ENCODE results near the gene MKRN1.
A peak's percentile ranks its signal among the peaks of the same experiment; 100 is the strongest.

MKRN1 gene, protein sequence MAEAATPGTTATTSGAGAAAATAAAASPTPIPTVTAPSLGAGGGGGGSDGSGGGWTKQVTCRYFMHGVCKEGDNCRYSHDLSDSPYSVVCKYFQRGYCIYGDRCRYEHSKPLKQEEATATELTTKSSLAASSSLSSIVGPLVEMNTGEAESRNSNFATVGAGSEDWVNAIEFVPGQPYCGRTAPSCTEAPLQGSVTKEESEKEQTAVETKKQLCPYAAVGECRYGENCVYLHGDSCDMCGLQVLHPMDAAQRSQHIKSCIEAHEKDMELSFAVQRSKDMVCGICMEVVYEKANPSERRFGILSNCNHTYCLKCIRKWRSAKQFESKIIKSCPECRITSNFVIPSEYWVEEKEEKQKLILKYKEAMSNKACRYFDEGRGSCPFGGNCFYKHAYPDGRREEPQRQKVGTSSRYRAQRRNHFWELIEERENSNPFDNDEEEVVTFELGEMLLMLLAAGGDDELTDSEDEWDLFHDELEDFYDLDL

DNA sequence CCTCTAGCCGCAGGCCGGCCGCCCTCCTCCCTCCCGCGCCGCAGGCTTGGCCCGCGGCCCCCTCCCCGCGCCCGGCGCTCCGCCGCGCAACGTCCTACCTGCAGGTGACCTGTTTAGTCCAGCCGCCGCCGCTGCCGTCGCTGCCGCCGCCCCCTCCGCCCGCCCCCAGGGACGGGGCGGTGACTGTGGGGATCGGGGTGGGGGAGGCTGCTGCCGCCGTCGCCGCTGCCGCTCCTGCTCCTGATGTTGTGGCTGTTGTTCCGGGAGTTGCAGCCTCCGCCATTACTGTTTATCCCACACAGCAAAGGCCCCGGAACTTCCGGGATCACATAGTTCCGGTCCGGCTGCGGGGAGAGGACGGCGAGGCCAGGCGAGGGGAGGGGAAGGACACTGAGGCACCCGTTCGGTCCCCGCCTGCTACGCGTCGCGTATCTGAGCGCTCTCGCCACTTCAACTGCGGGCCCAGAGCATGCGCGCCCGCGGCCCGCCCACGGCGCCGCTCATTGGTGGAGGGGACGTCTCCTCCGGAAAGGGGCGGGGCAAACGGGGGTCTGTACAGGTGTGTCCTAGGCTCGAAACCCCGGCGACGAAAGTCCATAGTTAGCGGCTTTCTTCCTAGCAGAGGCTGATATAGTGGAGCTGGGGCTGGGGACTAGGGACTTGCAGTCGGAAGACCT, at the start of gene MKRN1:
Gene MKRN1, minus strand, starts transcription at position 444 of the 677 bp plus-strand sequence. Its CDS starts 161 bp downstream, at position 283.
- no peaks in the 10 kb centered on the region for H3K27me3 ChIP-seq (ENCODE audit: control insufficient read depth in 1 of 2, insufficient read depth in 2 of 2, low read length in 2 of 2)
- peak within 1 kb of the TSS; percentile 66 for H3K27ac ChIP-seq (ENCODE audit: low read length)
- H3K9me3 ChIP-seq (ENCODE audit: control insufficient read depth in 2 of 2, low read length in 2 of 2), result no peaks in the 10 kb centered on the region
- H3K36me3 ChIP-seq (ENCODE audit: control insufficient read depth in 2 of 2, insufficient read depth in 2 of 2, low read length in 2 of 2), result no peaks in the 10 kb centered on the region
- peak within 1 kb of the TSS; percentile 73 to 79 for H3K9ac ChIP-seq (ENCODE audit: low read length in 2 of 2)
- peaks cover 6% of the 10 kb centered on the region for H3K4me1 ChIP-seq (ENCODE audit: control insufficient read depth, insufficient read depth, low read length)
- peak within 1 kb of the TSS; percentile 85 to 90 for H3K4me3 ChIP-seq (ENCODE audit: low read length in 2 of 2)

DNA sequence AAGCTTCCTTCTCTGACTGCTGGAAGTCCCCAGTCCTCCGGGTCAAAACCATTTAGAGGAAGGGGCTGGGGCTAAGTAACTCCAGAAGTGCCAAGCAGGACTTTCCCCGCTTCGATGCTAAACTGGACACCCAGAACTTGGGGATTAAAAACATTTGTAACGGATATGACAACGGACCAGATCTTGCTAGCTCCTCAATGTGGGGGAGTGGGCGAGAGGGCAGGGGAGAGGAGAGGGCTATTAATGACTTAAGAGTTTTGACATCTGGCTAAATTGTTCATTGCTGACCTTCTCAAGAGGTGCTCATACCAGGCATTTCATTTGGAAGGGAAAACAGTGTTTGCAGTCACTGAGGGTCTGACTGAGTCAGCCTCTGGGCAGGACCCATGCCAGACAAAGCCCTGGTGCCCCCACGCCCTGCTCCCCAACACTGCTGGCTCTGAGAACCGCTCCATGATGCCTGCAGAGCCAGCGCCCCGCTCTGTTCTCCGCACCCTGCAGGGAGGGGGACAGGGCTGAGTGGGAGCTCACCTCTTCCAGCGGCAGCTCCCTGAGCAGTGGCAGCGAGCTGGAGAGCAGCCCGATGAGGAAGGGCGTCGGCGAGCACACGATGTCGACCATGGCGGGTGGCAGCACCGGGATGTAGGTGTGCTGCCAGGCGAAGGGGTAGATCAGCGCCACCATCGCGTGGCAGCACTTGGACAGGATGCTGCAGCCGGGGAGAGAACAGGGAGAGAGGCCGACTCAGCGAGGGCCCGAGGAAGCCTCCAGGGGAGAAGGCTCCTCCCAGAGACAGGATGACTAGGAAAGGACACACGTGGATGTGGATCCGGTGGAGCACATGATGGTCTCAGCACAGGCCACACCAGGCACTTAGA, 47.7 kb upstream of the MKRN1 start:
- Histone ChIP-seq H3K27me3 (ENCODE audit: control insufficient read depth in 1 of 2, insufficient read depth in 2 of 2, low read length in 2 of 2) (no peaks in the 10 kb centered on the region), H3K36me3 (ENCODE audit: control insufficient read depth in 2 of 2, insufficient read depth in 2 of 2, low read length in 2 of 2) (peaks cover 9 to 10% of the 10 kb centered on the region in 2 donors), H3K27ac (ENCODE audit: low read length) (no peak overlapping the region)

DNA sequence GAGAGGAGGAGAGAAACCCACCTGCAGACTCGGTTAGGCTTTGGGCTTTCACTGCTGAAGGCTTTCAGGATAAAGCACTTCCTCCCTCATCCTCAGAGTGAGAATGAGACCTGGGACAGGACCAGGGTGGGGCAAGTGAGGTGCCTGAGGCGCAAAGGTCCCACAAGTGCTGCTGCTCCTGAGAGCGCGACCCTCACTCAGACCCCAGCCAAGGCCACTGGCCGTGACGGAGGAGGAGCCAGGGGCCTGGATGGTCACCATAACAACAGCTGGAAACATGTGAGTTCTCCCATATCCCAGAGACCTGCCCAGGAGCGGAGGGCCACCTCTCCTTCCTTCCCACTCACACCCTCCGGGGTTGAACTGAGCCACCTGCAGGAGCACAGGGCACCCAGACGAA, 46.9 kb upstream of the MKRN1 start:
- H3K4me3 ChIP-seq (ENCODE audit: low read length in 2 of 2), result no peak overlapping the region
- H3K36me3 ChIP-seq (ENCODE audit: control insufficient read depth in 2 of 2, insufficient read depth in 2 of 2, low read length in 2 of 2), result peaks cover 10 to 13% of the 10 kb centered on the region in 2 donors
- H3K27ac ChIP-seq (ENCODE audit: low read length), result no peak overlapping the region
- H3K9ac ChIP-seq (ENCODE audit: low read length in 2 of 2), result no peak overlapping the region
- H3K9me3 ChIP-seq (ENCODE audit: control insufficient read depth in 2 of 2, low read length in 2 of 2), result no peaks in the 10 kb centered on the region
- no peaks in the 10 kb centered on the region for H3K4me1 ChIP-seq (ENCODE audit: control insufficient read depth, insufficient read depth, low read length)
- H3K27me3 ChIP-seq (ENCODE audit: control insufficient read depth in 1 of 2, insufficient read depth in 2 of 2, low read length in 2 of 2), result no peaks in the 10 kb centered on the region

More for the DNA sequence above, 47.7 kb upstream of the MKRN1 start:
- Histone ChIP-seq H3K4me3 (ENCODE audit: low read length in 2 of 2) (no peak overlapping the region), H3K4me1 (ENCODE audit: control insufficient read depth, insufficient read depth, low read length) (no peaks in the 10 kb centered on the region), H3K9me3 (ENCODE audit: control insufficient read depth in 2 of 2, low read length in 2 of 2) (no peaks in the 10 kb centered on the region), H3K9ac (ENCODE audit: low read length in 2 of 2) (no peak overlapping the region)

DNA sequence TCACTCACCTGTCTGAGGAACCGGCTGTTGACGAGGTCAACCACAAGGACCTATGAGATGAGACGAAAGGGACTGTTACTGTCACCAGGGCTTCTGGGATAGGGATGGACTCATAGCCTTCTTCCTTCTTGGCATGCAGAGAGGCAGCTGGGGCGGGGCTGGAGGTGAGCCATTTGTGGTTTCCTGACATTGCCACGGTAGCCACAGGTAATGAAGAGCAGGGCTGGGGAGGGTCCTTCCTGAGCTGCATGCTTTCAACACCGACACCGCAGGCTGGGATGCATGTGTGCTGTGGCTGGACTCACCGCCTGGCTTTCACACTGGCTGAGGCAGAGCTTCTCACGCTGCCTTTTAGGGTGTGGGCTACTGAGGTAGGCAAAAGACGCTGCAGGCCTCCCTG, 46.4 kb upstream of the MKRN1 start:
- peaks cover 10 to 13% of the 10 kb centered on the region in 2 donors for H3K36me3 ChIP-seq (ENCODE audit: control insufficient read depth in 2 of 2, insufficient read depth in 2 of 2, low read length in 2 of 2)
- H3K9ac ChIP-seq (ENCODE audit: low read length in 2 of 2), result no peak overlapping the region
- H3K4me3 ChIP-seq (ENCODE audit: low read length in 2 of 2), result no peak overlapping the region
- H3K4me1 ChIP-seq (ENCODE audit: control insufficient read depth, insufficient read depth, low read length), result no peaks in the 10 kb centered on the region
- H3K27me3 ChIP-seq (ENCODE audit: control insufficient read depth in 1 of 2, insufficient read depth in 2 of 2, low read length in 2 of 2), result no peaks in the 10 kb centered on the region
- H3K27ac ChIP-seq (ENCODE audit: low read length), result no peak overlapping the region
- no peaks in the 10 kb centered on the region for H3K9me3 ChIP-seq (ENCODE audit: control insufficient read depth in 2 of 2, low read length in 2 of 2)

DNA sequence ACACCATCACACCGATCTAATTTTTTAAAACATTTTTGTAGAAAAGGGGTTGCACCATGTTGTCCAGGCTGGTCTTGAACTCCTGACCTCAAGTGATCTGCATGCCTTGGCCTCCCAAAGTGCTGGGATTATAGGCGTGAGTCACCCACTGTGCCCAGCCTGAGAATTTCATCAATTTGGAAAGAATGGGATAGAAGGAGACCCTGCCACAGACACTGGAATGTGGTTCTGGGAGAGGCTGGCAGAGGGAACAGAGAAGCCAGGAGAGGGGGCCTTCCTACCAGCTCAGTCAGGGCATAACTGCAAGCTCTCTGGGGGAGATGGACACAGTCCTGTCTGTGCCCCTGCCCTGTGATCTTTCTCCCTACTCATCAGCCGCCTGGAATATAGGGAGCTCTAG, 42.1 kb upstream of the MKRN1 start:
- H3K36me3 ChIP-seq (ENCODE audit: control insufficient read depth in 2 of 2, insufficient read depth in 2 of 2, low read length in 2 of 2), result peaks cover 5 to 10% of the 10 kb centered on the region in 2 donors
- H3K9ac ChIP-seq (ENCODE audit: low read length in 2 of 2), result no peak overlapping the region
- H3K27me3 ChIP-seq (ENCODE audit: control insufficient read depth in 1 of 2, insufficient read depth in 2 of 2, low read length in 2 of 2), result no peaks in the 10 kb centered on the region
- no peak overlapping the region for H3K4me3 ChIP-seq (ENCODE audit: low read length in 2 of 2)
- H3K9me3 ChIP-seq (ENCODE audit: control insufficient read depth in 2 of 2, low read length in 2 of 2), result no peaks in the 10 kb centered on the region
- peaks cover 21% of the 10 kb centered on the region for H3K4me1 ChIP-seq (ENCODE audit: control insufficient read depth, insufficient read depth, low read length)
- no peak overlapping the region for H3K27ac ChIP-seq (ENCODE audit: low read length)

DNA sequence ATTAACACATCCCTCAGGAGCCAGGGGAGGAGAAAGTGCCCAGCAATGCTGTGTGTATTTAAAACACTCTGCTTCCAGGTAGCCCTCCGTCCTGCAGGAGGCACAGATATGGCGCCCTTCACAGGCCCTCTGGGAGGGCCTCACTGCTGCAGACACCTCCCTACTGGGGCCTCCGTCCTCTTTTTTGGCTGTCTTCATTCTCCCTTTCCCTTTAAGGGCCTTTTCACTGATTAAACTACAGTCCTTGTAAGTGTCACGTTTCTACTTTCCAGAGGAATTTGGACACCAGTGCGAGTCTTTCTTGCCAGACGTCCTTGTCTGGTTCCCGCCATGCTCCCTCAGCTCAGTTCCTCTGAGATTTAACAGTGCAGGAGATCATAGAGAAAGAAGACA, 39.7 kb upstream of the MKRN1 start:
- H3K27ac ChIP-seq (ENCODE audit: low read length), result peak overlapping the region; percentile 11
- H3K27me3 ChIP-seq (ENCODE audit: control insufficient read depth in 1 of 2, insufficient read depth in 2 of 2, low read length in 2 of 2), result no peaks in the 10 kb centered on the region
- no peaks in the 10 kb centered on the region for H3K9me3 ChIP-seq (ENCODE audit: control insufficient read depth in 2 of 2, low read length in 2 of 2)
- peaks cover 21% of the 10 kb centered on the region for H3K4me1 ChIP-seq (ENCODE audit: control insufficient read depth, insufficient read depth, low read length)
- H3K4me3 ChIP-seq (ENCODE audit: low read length in 2 of 2), result no peak overlapping the region
- H3K9ac ChIP-seq (ENCODE audit: low read length in 2 of 2), result peak overlapping the region in 1 of 2 donors; percentile 47
- H3K36me3 ChIP-seq (ENCODE audit: control insufficient read depth in 2 of 2, insufficient read depth in 2 of 2, low read length in 2 of 2), result peaks cover 5 to 8% of the 10 kb centered on the region in 2 donors

DNA sequence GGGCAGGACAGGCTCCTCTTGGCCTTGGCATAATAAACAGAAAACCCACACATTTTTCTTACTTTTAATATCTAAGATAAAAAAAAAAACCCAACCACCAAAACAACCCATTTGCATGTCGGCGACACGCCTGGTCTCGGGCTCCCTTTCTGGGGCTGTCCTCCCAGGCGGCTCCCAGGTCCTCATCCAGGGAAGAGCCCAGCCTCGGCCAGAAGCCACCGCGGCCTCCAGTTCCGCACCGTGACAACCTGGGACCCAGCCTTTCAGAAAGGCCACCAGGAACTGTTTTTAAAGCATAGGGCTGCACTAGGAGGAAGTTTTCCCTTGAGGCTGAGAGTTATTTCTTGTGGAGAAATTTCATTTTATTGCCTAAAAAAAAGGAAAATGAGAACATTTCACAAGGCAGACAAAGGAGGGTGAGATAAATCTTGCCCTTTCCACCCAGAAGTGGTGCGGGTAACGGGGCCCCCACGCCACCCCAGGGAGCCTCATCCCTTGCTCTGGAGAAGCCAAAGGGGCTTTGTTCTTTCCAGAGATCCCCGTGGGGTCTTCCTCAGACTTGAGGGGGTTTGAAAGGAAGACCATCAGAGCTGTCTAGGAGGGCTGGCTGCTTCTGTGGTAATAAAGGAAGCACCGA, 39.2 kb upstream of the MKRN1 start:
- H3K27ac ChIP-seq (ENCODE audit: low read length), result peak overlapping the region; percentile 11
- peaks cover 5% of the 10 kb centered on the region in 2 donors for H3K36me3 ChIP-seq (ENCODE audit: control insufficient read depth in 2 of 2, insufficient read depth in 2 of 2, low read length in 2 of 2)
- H3K4me3 ChIP-seq (ENCODE audit: low read length in 2 of 2), result peak overlapping the region in 1 of 2 donors; percentile 15
- H3K4me1 ChIP-seq (ENCODE audit: control insufficient read depth, insufficient read depth, low read length), result peaks cover 21% of the 10 kb centered on the region
- peak overlapping the region in 1 of 2 donors; percentile 47 for H3K9ac ChIP-seq (ENCODE audit: low read length in 2 of 2)
- no peaks in the 10 kb centered on the region for H3K9me3 ChIP-seq (ENCODE audit: control insufficient read depth in 2 of 2, low read length in 2 of 2)
- H3K27me3 ChIP-seq (ENCODE audit: control insufficient read depth in 1 of 2, insufficient read depth in 2 of 2, low read length in 2 of 2), result no peaks in the 10 kb centered on the region

DNA sequence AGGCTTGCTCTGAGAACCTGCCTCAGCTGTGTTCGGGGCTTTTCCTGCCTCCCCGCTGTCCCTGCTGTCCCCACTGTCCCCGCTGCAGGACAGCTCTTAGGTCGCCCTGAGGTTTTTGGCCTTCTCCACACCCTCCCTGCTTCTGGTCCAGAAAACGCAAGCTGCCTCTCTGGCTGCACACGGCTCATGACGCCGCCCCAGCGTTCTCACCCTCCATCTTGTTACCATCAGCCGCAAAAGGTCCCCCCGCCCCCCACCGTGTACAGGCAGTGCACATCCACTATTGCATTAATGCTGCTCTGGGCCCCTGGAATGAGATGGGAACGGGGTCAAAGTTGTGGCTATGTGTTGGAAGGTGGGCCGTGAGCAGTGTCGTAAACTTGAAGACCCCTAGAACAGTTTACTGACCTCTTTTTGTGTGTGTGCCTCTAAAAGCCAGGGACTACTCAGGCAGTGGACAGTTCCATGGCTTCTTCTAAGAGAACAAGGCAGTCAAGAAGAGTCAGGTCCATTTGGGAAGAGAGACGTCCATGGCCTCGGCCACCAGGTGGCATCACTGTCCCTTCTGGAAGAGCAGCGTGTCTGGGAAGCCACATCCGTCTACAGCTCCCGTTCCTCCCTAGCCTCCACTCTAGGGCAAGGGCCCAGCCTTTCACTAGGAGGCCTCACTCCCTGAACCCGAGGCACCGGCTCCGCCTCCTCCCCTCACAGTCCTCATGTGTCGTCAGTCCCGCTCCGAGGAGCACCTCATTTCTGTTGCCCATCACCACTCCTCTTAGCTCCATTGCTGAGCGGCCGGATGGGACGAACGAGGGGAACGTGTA, 38.5 kb upstream of the MKRN1 start:
- Histone ChIP-seq H3K27me3 (ENCODE audit: control insufficient read depth in 1 of 2, insufficient read depth in 2 of 2, low read length in 2 of 2) (no peaks in the 10 kb centered on the region), H3K9me3 (ENCODE audit: control insufficient read depth in 2 of 2, low read length in 2 of 2) (no peaks in the 10 kb centered on the region), H3K27ac (ENCODE audit: low read length) (no peak overlapping the region), H3K4me3 (ENCODE audit: low read length in 2 of 2) (peak overlapping the region in 1 of 2 donors; percentile 15), H3K4me1 (ENCODE audit: control insufficient read depth, insufficient read depth, low read length) (peaks cover 22% of the 10 kb centered on the region), H3K36me3 (ENCODE audit: control insufficient read depth in 2 of 2, insufficient read depth in 2 of 2, low read length in 2 of 2) (peaks cover 0 to 5% of the 10 kb centered on the region in 2 donors), H3K9ac (ENCODE audit: low read length in 2 of 2) (no peak overlapping the region)

DNA sequence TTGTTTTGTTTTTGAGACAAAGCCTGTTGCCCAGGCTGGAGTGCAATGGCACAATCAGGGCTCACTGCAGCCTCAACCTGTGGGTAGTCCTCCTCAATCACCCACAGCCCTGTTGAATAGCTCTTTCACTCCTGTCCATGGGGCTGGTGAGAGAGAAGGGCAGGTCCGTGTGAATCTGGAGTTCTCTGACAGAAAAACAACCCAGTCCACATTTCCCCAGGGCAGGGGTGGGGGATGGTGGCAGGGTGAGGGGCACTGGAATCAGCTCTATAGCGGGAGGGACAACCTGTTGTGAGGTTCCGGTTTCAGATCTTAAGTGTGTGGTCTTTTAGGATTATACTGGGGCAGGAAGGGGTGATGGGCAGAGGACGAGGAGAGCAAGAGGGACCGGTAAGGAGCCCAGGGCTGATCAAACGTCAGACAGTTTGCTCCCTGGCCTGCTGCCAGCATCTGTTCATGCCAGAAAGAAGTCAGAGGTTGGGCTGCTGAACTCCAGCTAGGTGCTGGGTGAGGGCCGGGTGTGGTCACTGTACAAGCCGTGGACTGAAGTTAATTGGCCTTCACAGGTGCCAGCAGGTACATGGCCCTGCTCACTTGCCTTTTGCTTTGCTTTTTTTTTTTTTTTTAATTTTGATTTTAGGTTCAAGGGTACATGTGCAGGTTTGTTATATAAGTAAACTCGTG, 33.2 kb upstream of the MKRN1 start:
- H3K9ac ChIP-seq (ENCODE audit: low read length in 2 of 2), result no peak overlapping the region
- peaks cover 9% of the 10 kb centered on the region for H3K4me1 ChIP-seq (ENCODE audit: control insufficient read depth, insufficient read depth, low read length)
- H3K36me3 ChIP-seq (ENCODE audit: control insufficient read depth in 2 of 2, insufficient read depth in 2 of 2, low read length in 2 of 2), result no peaks in the 10 kb centered on the region
- no peak overlapping the region for H3K27ac ChIP-seq (ENCODE audit: low read length)
- no peak overlapping the region for H3K4me3 ChIP-seq (ENCODE audit: low read length in 2 of 2)
- H3K9me3 ChIP-seq (ENCODE audit: control insufficient read depth in 2 of 2, low read length in 2 of 2), result no peaks in the 10 kb centered on the region
- H3K27me3 ChIP-seq (ENCODE audit: control insufficient read depth in 1 of 2, insufficient read depth in 2 of 2, low read length in 2 of 2), result no peaks in the 10 kb centered on the region

Measured in stomach smooth muscle (tissue), 2 donors.